ENCODE results near the gene RRM1.

GRCh38 chr11:4178813-4179662 lies 84.4 kb downstream of the RRM1 start:
- TF ChIP-seq, protein P1, sequence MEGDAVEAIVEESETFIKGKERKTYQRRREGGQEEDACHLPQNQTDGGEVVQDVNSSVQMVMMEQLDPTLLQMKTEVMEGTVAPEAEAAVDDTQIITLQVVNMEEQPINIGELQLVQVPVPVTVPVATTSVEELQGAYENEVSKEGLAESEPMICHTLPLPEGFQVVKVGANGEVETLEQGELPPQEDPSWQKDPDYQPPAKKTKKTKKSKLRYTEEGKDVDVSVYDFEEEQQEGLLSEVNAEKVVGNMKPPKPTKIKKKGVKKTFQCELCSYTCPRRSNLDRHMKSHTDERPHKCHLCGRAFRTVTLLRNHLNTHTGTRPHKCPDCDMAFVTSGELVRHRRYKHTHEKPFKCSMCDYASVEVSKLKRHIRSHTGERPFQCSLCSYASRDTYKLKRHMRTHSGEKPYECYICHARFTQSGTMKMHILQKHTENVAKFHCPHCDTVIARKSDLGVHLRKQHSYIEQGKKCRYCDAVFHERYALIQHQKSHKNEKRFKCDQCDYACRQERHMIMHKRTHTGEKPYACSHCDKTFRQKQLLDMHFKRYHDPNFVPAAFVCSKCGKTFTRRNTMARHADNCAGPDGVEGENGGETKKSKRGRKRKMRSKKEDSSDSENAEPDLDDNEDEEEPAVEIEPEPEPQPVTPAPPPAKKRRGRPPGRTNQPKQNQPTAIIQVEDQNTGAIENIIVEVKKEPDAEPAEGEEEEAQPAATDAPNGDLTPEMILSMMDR (conservative IDR thresholded peaks at IDR 0.05) = no peak
- TF ChIP-seq EZH2 (IDR thresholded peaks at IDR 0.05; ENCODE audit: low read depth) = no peak
